ENCODE data around the gene BHLHE40. TPM values are rescaled to one million over a fixed set of nuclear protein-coding genes. Genes with fewer than 3 reads are reported as not detected.

The BHLHE40 gene
- polyA plus RNA-seq, 1 of the 3 experiments (the other 2 are of a cell fraction) = 62.2 TPM

- TF ChIP-seq NFIC (IDR thresholded peaks at IDR 0.05; ENCODE audit: borderline replicate concordance) = peak; percentile 59
- no peak for TF ChIP-seq TAF1 (IDR thresholded peaks at IDR 0.05; ENCODE audit: borderline replicate concordance, low read depth, low read length)
- TF ChIP-seq MAX (IDR thresholded peaks at IDR 0.05; ENCODE audit: low read depth) = no peak
- TF ChIP-seq YY1 (IDR thresholded peaks at IDR 0.05; ENCODE audit: low read depth) = no peak
- no peak for TF ChIP-seq CTCF (IDR thresholded peaks at IDR 0.05)
- peak; percentile 65 for TF ChIP-seq GATA2 (CRISPR knock-in tag; IDR thresholded peaks at IDR 0.05)
- CTCF ChIA-PET = interaction anchor here (0.6 to 2.8 kb wide), 7 partner anchors 13 to 345 kb away, joined by 3 to 15 read pairs (median 4); no protein-coding TSS in a partner anchor
- H3F3A ChIP-seq (replicated peaks; ENCODE audit: insufficient read depth) = peaks cover 7% of the 10 kb centered on the region
- no peaks in the 10 kb centered on the region for H3K27me3 ChIP-seq (ENCODE audit: insufficient read depth)
- H3K4me1 ChIP-seq (ENCODE audit: control insufficient read depth in 1 of 2, insufficient read depth in 2 of 2, low read depth in 1 of 2, low read length in 1 of 2) = peaks cover 8 to 20% of the 10 kb centered on the region in 2 experiments; a peak in 3 of 4 replicates
- H3K79me2 ChIP-seq (ENCODE audit: insufficient read depth) = no peaks in the 10 kb centered on the region
- H2AFZ ChIP-seq (ENCODE audit: low read depth) = no peak overlapping the region
- POLR2A ChIA-PET = interaction anchor here (0.7 to 2.6 kb wide), 2 partner anchors 13 to 21 kb away, joined by 3 to 9 read pairs; no protein-coding TSS in a partner anchor
- no peaks in the 10 kb centered on the region for H4K20me1 ChIP-seq (ENCODE audit: insufficient read depth)
- H3K27ac ChIP-seq (ENCODE audit: low read depth in 2 of 2, low read length in 1 of 2) = no peak overlapping the region; a peak in 1 of 4 replicates
- no peak overlapping the region for H3K4me3 ChIP-seq (ENCODE audit: low read depth in 2 of 2, low read length in 1 of 2)
- DNase-seq = peak; percentile 40
- no peaks in the 10 kb centered on the region for H3K9me3 ChIP-seq
- H3K9ac ChIP-seq = no peak overlapping the region
- H3K36me3 ChIP-seq (replicated peaks in 1 of 2; ENCODE audit: control insufficient read depth in 1 of 2, insufficient read depth in 2 of 2, low read length in 1 of 2) = no peaks in the 10 kb centered on the region
- no peaks in the 10 kb centered on the region for H3K9me2 ChIP-seq
- H3K4me2 ChIP-seq = no peak overlapping the region
- WGBS (ENCODE audit: low lambda C conversion rate) = 67% methylated on average over 5 of the region's 6 CpGs
These were observed 20.4 kb downstream of the BHLHE40 start for GRCh38 chr3:4999531-5000184.

- CTCF ChIA-PET = interaction anchor here (1.2 to 2.8 kb wide), 3 partner anchors 20 to 39 kb away, joined by 3 to 15 read pairs (median 3); no protein-coding TSS in a partner anchor
These were observed 21.9 kb downstream of the BHLHE40 start for GRCh38 chr3:5001135-5001534.

More at GRCh38 chr3:5001135-5001534, 21.9 kb downstream of the BHLHE40 start:
- TF ChIP-seq RFX5 (IDR thresholded peaks at IDR 0.05; ENCODE audit: low read length) = no peak
- TF ChIP-seq FOSL2 (IDR thresholded peaks at IDR 0.05; ENCODE audit: borderline replicate concordance, low read depth) = no peak
- TF ChIP-seq FOXM1 (IDR thresholded peaks at IDR 0.05; ENCODE audit: low read depth) = no peak
- no peak for TF ChIP-seq MEF2A (IDR thresholded peaks at IDR 0.05; ENCODE audit: borderline replicate concordance, low read depth)
- TF ChIP-seq NRF1 (IDR thresholded peaks at IDR 0.05; ENCODE audit: low read depth, low read length) = no peak
- TF ChIP-seq MAX (IDR thresholded peaks at IDR 0.05; ENCODE audit: low read depth) = no peak
- no peak for TF ChIP-seq GATA2 (CRISPR knock-in tag; IDR thresholded peaks at IDR 0.05)
- no peak for TF ChIP-seq RXRA (IDR thresholded peaks at IDR 0.05; ENCODE audit: borderline replicate concordance, low read depth)
- no peaks in the 10 kb centered on the region for H3F3A ChIP-seq (replicated peaks; ENCODE audit: insufficient read depth)
- H3K27me3 ChIP-seq (ENCODE audit: insufficient read depth) = no peaks in the 10 kb centered on the region
- WGBS (ENCODE audit: low lambda C conversion rate) = 100% methylated on average over 4 of the region's 4 CpGs
- peaks cover under 1 to 19% of the 10 kb centered on the region in 2 experiments; a peak in 2 of 4 replicates for H3K4me1 ChIP-seq (ENCODE audit: control insufficient read depth in 1 of 2, insufficient read depth in 2 of 2, low read depth in 1 of 2, low read length in 1 of 2)
- H3K9ac ChIP-seq = no peak overlapping the region
- H3K9me3 ChIP-seq = no peaks in the 10 kb centered on the region
- no peak overlapping the region for H2AFZ ChIP-seq (ENCODE audit: low read depth)
- H3K4me2 ChIP-seq = no peak overlapping the region
- H3K36me3 ChIP-seq (replicated peaks in 1 of 2; ENCODE audit: control insufficient read depth in 1 of 2, insufficient read depth in 2 of 2, low read length in 1 of 2) = no peaks in the 10 kb centered on the region
- H4K20me1 ChIP-seq (ENCODE audit: insufficient read depth) = no peaks in the 10 kb centered on the region
- H3K4me3 ChIP-seq (ENCODE audit: low read depth in 2 of 2, low read length in 1 of 2) = no peak overlapping the region
- POLR2A ChIA-PET = interaction anchor here (2.6 kb wide), 1 partner anchor 14 kb away, joined by 9 read pairs; no protein-coding TSS in a partner anchor
- H3K27ac ChIP-seq (ENCODE audit: low read depth in 2 of 2, low read length in 1 of 2) = no peak overlapping the region
- DNase-seq = no peak
- H3K9me2 ChIP-seq = no peaks in the 10 kb centered on the region
- no peaks in the 10 kb centered on the region for H3K79me2 ChIP-seq (ENCODE audit: insufficient read depth)
